K562 (cell line): ENCODE measurements around the gene SYT7.

Experiments
- BRCA1 ChIP-seq, 2 experiments: fragments of 450-650 bp in 1 of 2; sonication (generic) in 1 of 2; formaldehyde crosslinking in 1 of 2; IDR thresholded peaks; 2 replicates each; pipeline versions ENCODE4 v1.5.0 to v1.6.1; 2017 to 2020; ENCODE audit warnings: mild to moderate bottlenecking in 1 of 2, missing genetic modification reagents in 1 of 2
- EHMT2 ChIP-seq: fragments of 450-650 bp; IDR thresholded peaks from 2 replicates; pipeline ENCODE4 v1.6.1; 2018; ENCODE audit warnings: antibody characterized with exemption
- EZH2 ChIP-seq: IDR thresholded peaks from 2 replicates; pipeline ENCODE4 v1.6.1; 2012; ENCODE audit warnings: low read depth, mild to moderate bottlenecking, inconsistent platforms, low read length, borderline replicate concordance
- SMARCE1 ChIP-seq: fragments of 450-650 bp; IDR thresholded peaks from 2 replicates; pipeline ENCODE4 v1.7.1; 2016; ENCODE audit warnings: mild to moderate bottlenecking
- TAF1 ChIP-seq: IDR thresholded peaks from 2 replicates; pipeline ENCODE4 v1.6.1; 2011; ENCODE audit warnings: mild to moderate bottlenecking, low read length, moderate library complexity; ENCODE audit not compliant: insufficient read depth, control insufficient read depth, severe bottlenecking; ENCODE audit errors: extremely low read depth
- ZBTB7A ChIP-seq: IDR thresholded peaks from 2 replicates; pipeline ENCODE4 v1.6.1; 2011; ENCODE audit warnings: low read depth, mild to moderate bottlenecking, low read length, moderate library complexity, borderline replicate concordance; ENCODE audit not compliant: control insufficient read depth
- TF ChIP-seq, protein P1 (sequence below): sonication (generic); formaldehyde crosslinking; IDR thresholded peaks from 2 replicates; pipeline ENCODE4 v1.5.0; 2020; ENCODE audit warnings: missing genetic modification reagents
- TF ChIP-seq, protein P2 (sequence below): fragments of 250-450 bp; sonication (Bioruptor Pico); IDR thresholded peaks from 2 replicates; pipeline ENCODE4 v1.8.0; 2021; ENCODE audit warnings: moderate library complexity, mild to moderate bottlenecking, inconsistent platforms
- TF ChIP-seq, protein P3 (sequence below), 2 experiments: IDR thresholded peaks in 1 of 2; conservative IDR thresholded peaks in 1 of 2; 2 replicates each; pipeline ENCODE4 v1.6.1; 2016; ENCODE audit warnings: low read depth in 2 of 2, mild to moderate bottlenecking in 1 of 2, missing compliant biosample characterization in 1 of 2, missing genetic modification characterization in 1 of 2, moderate library complexity in 1 of 2

DNA sequence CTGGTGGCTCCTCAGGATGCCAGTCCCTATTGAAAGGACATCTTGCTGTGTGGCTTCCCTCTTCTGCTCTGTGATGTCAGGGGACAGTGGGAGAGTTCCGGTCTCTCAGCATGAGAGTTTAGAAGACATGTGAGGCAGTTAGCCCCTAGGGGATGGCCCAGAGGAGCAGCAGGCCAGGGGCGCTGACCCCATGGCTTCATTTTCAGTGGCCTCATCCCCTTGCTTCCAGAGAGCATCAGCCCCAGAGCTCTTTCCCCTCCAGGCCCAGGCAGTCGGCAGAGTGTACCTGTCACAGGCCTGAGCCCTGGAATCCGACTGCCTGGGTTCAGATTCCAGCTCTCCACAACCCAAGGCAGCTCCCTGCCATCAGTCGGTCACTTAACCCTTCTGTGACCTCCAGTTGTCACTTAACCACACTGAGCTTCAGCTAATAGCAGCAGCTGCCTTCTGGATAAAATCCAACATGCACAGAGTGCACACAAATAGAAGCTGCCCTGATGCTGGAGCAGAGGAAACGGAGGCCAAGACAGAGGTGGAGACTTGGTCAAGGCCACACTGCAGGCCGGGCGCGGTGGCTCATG lies 86.4 kb downstream of the SYT7 start:
- TF ChIP-seq BRCA1 (IDR thresholded peaks at IDR 0.05) = no peak
- TF ChIP-seq BRCA1 (CRISPR knock-in tag; IDR thresholded peaks at IDR 0.05) = no peak
- no peak for TF ChIP-seq ZBTB7A
- TF ChIP-seq, protein P1, sequence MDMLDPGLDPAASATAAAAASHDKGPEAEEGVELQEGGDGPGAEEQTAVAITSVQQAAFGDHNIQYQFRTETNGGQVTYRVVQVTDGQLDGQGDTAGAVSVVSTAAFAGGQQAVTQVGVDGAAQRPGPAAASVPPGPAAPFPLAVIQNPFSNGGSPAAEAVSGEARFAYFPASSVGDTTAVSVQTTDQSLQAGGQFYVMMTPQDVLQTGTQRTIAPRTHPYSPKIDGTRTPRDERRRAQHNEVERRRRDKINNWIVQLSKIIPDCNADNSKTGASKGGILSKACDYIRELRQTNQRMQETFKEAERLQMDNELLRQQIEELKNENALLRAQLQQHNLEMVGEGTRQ (CRISPR knock-in tag) = no peak
- TF ChIP-seq SMARCE1 = no peak
- no peak for TF ChIP-seq TAF1
- TF ChIP-seq EHMT2 = no peak
- TF ChIP-seq, protein P2, sequence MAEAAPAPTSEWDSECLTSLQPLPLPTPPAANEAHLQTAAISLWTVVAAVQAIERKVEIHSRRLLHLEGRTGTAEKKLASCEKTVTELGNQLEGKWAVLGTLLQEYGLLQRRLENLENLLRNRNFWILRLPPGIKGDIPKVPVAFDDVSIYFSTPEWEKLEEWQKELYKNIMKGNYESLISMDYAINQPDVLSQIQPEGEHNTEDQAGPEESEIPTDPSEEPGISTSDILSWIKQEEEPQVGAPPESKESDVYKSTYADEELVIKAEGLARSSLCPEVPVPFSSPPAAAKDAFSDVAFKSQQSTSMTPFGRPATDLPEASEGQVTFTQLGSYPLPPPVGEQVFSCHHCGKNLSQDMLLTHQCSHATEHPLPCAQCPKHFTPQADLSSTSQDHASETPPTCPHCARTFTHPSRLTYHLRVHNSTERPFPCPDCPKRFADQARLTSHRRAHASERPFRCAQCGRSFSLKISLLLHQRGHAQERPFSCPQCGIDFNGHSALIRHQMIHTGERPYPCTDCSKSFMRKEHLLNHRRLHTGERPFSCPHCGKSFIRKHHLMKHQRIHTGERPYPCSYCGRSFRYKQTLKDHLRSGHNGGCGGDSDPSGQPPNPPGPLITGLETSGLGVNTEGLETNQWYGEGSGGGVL = no peak
- TF ChIP-seq, protein P3, sequence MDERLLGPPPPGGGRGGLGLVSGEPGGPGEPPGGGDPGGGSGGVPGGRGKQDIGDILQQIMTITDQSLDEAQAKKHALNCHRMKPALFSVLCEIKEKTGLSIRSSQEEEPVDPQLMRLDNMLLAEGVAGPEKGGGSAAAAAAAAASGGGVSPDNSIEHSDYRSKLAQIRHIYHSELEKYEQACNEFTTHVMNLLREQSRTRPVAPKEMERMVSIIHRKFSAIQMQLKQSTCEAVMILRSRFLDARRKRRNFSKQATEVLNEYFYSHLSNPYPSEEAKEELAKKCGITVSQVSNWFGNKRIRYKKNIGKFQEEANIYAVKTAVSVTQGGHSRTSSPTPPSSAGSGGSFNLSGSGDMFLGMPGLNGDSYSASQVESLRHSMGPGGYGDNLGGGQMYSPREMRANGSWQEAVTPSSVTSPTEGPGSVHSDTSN (CRISPR knock-in tag; IDR thresholded peaks at IDR 0.05; ENCODE audit: low read depth) = no peak
- TF ChIP-seq, protein P3 (tag; conservative IDR thresholded peaks at IDR 0.05; ENCODE audit: low read depth) = no peak
- no peak for TF ChIP-seq EZH2
